GM19455 (cell line): ENCODE measurements around the gene TCL1B.

Source experiments
- ATAC-seq: cut with Tn5 transposase; IDR thresholded peaks from one replicate; pipeline ENCODE4 v1.9.1; 2021; ENCODE audit not compliant: unreplicated experiment

Gene TCL1B

DNA sequence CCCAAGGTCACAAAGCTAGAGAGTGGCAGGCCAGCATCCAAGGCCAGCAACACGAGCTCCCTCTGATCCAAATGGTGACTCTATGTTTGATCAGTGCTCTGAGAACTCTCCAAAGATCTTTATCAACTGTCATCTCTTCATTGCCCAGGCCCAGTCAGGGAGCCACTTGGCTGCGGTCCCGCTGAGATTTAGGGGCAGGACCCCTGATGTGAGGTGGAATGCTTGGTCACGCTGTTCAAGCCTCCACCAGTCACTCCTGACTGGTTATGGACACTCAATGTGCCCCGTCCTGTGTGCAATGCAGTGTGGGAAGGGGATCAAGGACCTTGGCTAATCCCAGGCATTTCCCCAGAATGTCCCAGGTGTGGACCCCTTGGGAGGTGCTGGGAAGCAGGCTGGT is 19.8 kb upstream of the TCL1B start:
- no peak for ATAC-seq

DNA sequence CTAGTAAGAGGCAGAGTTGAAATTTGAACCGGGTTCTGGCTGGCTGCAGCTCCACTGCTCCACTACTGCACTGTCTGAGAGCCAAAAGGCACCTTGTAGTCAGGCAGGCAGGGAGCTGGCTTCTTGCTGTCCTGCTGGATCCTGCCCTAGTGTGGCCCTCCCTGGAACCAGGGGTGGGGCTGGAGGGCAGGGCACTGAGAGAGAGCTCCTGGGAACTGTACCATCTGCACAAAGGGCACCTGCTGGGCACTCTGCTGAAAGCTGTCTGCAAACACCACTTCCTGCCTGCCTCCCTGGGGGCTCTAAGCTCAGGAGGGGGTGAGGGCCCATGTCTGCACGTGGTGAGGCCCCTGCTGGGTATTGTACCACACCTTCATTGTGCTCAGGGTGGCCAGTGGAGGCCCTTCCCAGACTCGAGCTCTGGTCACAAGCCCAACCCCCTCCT is 19.0 kb upstream of the TCL1B start:
- ATAC-seq = no peak

DNA sequence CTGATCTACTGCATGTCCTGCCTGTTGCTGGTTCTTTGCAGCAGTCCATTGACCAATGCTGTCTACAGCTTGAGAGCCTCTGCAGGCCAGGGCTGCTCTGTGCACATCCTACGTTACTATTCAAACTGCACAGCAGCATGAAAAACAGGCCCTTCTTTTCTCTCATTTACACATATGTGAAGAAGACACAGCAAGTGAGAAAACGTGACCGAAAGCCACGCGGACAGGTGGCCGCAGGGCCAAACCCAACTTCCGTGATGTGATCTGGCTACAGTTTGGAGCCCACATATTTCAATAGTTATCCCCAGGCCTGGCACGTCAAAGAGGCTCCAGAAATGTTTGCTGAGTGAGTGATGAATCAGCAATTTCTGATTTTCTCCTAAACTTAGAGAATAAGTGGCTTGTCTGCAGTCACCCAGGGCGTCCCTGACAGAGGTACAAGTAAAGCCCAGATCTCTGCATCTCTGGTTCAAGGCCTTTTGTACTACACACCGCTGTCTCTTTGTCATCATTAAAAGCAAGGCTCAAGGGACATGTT is 17.9 kb upstream of the TCL1B start:
- ATAC-seq = peak; percentile 39

DNA sequence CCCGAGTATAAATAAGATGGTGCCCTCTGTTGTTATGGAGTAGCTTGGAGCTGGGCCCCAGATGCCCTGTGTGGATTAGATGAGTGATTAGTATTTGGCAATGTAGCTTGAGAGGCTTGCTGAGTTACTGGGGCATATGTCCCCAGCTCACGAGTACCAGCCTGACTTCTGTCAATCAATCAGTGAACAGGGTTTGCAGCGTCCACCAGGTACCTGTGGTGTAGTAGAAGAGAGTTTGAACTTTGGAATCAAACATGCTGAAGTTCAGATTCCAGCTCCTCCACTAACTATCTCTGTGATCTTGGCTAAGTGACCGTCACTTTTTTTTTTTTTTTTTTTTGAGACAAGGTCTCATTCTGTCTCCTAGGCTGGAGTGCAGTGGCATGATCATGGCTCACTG is 11.6 kb upstream of the TCL1B start:
- no peak for ATAC-seq

DNA sequence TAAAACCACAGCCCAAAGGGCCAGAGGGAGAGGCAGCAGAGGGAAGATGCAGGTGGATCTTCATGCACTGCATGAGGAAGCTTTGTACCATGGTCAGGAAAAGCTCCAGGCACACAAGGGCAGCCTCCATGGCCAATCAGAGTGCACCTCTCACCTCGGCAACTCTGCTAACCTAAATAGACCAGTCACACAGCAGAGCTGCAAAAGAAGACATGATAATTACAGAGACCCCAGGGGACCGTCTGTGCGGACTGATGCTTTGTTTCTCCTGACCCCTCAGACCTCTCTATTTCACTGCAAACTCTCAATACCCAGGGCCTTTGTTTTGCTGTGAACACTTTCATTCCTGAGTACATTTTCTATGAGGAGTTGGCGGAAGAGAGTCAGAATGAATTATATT is 10.7 kb upstream of the TCL1B start:
- no peak for ATAC-seq

DNA sequence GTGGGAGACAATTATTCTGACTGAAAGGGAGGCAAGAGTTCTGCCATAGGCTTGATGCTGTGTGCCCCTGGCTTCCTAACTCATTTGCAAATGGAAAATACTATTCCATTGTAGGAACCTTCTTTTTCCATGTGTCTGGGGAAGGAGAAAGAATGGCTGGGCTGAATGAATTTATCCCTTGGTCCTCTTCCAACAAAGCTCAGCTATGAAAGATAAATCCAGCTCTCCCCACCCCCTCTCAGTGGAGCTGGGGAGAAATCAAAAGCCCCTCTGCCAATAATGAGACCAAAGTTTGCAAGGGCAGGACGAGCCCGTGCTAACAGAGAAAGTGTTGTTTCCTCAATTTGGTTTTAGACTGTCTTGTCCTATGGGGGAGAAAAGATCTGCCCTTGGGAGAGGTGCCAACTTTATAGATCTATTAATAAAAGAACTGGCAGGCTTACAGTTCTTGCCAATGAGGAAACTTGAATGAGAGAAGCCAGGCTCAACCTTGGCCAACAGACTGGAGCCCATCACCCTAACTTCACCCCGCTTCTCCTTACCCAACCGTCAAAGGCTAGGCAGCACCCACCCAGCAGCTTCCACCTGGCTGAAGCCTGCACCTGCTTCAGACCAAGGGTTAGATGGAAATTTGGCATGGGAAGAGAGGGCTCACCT is 8.9 kb upstream of the TCL1B start:
- no peak for ATAC-seq

DNA sequence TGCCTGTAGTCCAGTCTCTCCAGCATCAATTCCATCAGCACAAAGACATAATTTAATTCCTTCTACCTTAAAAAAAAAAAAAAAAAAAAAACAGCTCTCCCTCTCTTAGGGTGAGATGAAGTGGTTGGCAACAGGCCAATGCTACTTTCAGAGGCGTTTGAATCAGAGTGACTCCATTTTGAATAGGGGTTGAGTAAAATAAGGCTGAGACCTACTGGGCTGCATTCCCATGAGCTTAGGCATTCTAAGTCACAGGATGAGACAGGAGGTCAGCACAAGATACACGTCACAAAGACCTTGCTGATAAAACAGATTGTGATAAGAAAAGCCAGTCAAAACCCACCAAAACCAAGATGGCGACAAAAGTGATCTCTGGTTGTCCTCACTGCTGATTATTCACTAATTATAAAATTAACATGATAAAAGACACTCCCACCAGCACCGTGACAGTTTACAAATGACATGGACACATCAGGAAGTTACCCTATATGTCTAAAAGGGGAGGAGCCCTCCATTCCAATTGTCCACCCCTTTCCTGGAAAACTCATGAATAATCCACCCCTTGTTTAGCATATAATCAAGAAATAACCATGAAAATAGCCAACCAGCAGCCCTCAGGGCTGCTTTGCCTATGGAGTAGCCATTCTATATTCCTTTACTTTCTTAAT is 6.9 kb upstream of the TCL1B start:
- no peak for ATAC-seq

DNA sequence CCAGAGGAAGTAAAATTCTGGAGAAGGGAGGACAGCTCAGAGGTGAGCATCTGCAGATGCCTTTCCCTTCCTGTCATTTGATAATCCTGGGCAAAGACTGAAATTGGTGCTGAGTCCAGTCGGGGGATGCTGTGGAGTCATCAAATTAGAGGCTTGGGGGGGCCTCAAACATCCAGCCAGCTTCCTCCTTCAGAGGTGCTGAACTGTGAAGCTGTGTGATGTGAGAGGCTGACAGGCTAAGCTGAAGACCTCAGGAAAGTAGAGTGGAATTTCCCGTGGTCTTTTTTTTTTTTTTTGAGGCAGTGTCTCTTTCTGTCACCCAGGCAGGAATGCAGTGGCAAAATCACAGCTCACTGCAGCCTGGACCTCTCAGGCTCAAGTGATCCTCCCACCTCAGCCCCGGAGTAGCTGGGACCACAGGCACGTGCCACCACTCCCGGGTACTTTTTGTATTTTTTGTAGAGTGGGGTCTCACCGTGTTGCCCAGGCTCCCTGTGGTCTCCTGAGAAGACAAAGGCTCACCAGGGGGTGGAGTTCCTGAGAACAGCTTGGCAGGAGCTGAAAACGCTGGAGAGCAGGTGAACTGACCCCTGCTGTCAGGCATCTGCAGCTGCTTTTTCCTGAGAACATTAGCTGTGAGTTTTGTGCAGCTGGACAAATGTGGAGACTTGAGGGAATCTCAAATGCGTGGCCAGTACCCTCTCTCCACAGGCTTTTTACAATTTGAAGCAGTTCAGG is 6.1 kb upstream of the TCL1B start:
- ATAC-seq = no peak

DNA sequence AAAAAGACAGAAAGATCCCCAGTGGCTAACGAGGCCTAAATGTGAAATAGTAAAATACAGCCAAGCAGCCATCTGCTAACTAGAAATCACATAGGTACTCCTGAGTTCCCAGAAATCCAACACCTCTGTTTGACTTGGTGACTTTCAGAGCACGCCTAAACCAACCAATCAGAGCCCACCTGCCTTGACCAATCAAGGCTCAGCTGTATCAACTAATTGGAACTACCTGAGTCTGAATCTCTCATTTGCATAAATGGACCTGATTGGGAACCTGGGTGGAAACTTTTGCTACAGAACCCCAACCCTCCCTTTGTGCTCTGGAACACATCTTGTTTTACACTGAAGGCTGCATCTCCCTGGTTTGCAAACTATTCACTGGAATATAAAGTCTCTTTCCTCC is 5.1 kb upstream of the TCL1B start:
- ATAC-seq = no peak

DNA sequence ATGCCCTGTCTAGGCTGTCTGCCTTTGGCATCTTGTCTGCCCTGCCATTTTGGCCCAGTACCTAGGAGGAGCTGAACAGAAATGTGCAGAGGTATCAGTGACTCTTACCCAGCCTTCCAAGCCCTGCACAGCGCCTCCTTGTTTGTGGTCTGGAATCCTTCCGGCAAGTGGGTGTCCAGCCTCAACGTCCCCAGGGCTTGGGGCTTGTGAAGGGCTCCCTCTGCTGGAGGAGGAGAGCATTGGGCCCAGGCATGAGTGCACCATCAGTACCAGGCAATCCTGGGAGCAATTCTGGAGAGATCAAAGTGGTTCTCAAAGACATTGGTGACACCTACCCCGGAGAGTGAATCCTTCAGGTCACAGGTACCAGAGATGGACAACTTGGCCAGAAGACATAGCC is 2.4 kb upstream of the TCL1B start:
- ATAC-seq = no peak

DNA sequence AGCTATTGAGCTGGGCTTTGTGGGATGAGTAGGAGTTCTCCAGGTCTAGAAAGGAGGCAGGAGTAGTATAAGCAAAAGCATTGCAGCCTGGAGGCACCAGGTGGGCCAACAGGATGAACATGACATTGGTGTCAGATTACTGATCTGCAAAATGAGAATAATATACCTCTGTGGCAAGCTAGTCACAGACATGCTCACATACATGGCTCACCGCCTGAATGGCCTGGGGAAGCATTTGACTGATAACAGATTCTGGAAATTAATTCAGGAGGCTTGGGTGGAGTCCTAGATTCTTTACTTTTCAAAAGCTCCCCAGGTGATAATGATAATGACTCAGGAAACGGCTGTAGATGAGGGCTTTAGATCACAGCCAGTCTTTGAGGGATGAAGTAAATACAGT is 709 bp downstream of the TCL1B start:
- no peak for ATAC-seq

DNA sequence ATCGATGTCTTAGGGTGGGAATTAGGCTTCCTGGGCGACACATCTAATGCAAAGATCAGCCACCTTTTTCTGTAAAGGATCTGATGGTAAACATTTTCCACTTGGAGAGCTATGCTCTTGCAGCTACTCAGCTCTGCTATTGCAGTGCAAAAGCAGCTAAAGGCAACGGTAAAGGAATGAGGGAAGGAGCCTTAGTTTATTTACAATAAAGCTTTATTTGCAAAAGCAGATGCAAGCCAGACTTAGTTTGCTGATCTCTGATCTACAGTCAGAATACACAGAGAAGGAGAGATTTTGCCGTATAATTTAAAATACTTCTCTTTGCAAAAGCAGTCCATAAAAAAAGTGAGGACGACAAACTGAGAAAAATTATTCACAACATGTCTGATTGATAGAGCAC is 3.2 kb downstream of the TCL1B start:
- no peak for ATAC-seq

DNA sequence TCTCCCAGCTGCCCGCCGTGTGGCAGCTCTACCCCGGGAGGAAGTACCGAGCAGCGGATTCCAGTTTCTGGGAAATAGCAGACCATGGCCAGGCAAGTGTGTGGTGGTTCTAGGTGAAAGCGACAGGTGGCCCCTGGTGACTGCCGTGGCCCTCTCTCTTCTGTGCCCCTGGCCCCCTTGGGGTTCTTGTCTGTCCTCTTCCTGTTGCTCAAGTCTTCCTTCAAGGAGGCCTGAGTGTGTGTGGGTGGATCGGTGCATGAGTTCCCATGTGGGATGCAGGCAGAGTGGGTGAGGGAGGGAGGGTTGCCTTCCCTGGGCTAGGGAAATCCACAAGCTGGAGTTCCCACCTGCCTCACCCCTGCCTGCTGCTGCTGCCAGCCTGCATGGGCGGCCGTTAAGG is 4.6 kb downstream of the TCL1B start:
- no peak for ATAC-seq

DNA sequence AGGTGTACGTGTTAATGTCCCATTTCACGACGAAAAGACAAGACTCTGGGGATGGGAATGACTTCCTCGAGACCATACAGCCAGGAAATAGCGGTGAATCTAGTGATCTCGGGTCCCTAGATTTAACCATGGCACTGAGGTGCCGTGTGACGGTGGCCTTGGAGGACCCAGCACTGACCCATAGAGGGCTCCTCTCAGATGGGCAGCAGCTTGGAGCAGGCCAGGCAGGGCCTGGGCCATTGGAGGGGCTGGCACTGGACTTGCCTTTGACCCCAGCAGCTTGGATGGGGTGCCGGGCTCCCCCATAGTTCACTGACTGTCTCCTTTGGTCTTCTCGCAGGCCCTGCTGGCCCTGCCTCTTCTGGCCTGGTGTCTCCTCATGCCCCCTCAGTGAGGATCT is 5.4 kb downstream of the TCL1B start:
- ATAC-seq = no peak

DNA sequence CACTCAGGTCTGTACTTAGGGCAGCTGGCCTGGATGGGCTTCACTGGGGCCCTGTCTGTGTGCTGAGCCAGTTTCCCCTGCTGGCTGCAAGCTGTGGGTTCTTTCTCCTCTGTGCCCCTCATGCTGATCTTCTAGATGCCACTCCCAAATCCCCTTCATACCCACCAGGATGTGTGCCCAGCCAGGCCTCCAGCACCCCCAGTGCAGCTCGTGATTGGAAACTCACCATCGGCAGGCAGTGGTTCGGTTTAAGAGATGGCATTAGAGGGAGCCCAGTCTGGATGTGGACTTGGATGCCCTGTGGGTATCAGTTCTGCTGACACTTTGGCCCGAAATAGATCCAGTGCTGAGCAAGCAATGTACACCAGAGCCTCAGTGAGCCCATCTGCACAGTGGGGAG is 5.9 kb downstream of the TCL1B start:
- no peak for ATAC-seq

DNA sequence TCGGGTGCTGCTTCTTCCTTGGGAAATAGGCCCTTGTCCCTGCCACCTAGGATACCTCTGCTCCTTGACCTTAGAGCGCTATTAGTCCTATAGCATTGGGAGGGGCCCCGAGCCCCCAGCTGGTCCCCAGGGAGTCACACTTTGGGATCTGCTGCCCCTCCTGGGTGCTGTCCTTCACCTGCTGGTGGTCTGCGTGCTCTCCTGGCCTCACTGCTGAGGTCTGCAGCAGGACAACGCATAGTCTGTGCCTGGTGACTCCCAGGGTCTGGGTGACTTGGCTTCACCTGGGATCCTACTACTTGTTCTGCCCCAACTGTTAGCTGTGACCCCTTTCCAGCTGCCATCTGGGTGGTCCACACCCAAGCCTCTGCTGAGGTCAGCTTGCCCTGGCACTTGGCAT is 8.8 kb downstream of the TCL1B start:
- ATAC-seq = no peak

DNA sequence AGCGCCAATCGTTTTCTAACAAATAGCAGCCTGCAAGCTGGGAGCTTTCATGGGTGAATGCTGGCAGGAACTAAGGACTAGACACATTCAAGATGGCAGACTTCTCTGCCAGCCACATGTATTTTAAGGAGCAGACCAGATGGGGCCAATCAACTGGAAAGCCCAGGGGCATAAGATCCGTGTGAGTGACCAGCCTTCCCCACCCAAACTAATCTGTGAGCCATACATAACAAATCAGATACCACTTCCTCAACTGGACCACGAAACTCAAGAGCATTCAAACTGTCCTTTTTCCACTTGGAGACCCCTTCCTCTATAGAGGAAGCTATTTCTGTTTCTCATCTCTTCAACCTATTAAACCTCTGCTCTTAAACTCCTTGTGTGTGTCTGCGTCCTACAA is 9.7 kb downstream of the TCL1B start:
- ATAC-seq = no peak

DNA sequence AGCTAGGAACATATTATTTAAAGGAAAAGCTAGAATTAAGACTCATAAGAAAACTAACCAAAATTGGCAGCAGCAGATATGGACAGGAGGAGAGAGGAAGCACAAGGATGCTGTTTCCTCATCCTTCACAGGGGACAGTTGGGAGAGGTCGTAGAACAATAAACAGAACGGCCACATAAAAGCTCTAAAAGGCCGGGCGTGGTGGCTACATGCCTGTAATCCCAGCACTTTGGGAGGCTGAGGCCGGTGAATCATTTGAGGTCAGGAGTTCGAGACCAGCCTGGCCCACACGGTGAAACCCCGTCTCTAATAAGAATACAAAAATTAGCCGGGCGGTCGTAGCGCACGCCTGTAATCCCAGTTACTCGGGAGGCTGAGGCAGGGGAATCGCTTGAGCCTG is 10.5 kb downstream of the TCL1B start:
- no peak for ATAC-seq

DNA sequence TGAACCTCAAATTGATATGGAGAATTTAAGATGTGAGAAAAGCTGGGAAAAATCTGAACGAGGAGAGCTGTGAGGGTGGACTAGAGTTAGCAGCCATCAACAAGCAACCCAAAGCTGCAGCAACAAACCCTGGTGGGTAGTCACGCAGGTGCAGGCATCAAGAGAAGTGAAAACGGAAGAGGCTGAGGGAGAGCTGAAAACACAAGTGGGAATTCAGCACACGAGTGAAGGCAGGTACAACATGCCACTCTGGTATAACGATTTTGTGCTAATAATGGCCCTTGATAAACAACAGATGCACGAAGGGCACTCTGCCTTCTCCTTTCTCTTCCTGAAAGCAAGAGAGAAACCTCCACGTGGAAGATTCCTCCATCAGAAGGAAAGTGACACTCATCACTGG is 11.5 kb downstream of the TCL1B start:
- ATAC-seq = no peak

DNA sequence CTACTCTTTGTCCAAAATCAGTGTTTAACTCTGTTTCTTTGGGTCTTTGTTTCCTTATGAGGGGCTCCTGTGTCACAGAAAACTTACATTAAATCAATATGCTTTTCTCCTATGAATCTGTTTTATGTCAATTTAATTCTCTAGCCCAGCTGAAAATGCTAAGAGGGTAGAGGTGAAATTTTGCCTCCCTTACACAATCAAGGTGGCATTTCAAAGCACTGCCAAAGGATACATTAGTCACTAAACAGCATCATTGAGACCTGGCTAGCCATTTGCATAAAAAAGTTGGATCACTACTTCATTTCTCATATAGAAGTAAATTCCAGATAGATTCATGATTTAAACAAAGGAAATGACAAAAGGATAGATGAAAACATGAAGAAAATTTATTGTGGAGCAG is 12.1 kb downstream of the TCL1B start:
- no peak for ATAC-seq

DNA sequence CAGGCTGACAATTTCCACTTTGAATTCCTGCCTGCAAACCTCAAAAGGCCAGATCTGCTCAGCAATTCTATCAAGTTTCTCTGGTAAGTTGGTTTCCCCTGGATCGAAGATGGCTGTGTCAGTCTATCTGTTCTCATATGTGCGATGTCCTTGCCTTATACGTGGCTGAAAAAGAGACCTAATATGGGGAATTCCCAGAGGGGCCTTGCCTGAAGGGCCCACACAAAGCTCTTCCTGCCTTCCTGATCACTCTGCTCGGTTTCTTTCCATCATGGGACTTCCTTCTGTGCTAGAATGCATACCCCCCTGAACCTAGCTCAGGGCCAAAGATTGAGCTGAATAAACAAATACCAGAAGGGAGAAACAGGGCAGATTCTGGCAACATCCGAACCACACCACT is 13.2 kb downstream of the TCL1B start:
- no peak for ATAC-seq
